Glomerular endothelial cell (primary cell): ENCODE measurements around the gene TAC4. TPM values are rescaled to one million over a fixed set of nuclear protein-coding genes. Genes with fewer than 3 reads are reported as not detected.

Experiments used
- DNase-seq: peaks from one replicate; pipeline ENCODE4 v3.0.0-alpha.2; 2011; ENCODE audit warnings: low read depth, low spot score; ENCODE audit errors: extremely low read depth
- total RNA-seq: library from RNA; depleted of rRNA; stranded (reverse); fragments of >200 nt; gene quantifications from 2 replicates; pipeline ENCODE4 v1.2.3, GENCODE V29; 2015

Gene TAC4
- total RNA-seq, 1 donor from 2014 or later: not detected

GRCh38 chr17:49819138-49819537 is 28.7 kb downstream of the TAC4 start:
- no peak for DNase-seq

DNA sequence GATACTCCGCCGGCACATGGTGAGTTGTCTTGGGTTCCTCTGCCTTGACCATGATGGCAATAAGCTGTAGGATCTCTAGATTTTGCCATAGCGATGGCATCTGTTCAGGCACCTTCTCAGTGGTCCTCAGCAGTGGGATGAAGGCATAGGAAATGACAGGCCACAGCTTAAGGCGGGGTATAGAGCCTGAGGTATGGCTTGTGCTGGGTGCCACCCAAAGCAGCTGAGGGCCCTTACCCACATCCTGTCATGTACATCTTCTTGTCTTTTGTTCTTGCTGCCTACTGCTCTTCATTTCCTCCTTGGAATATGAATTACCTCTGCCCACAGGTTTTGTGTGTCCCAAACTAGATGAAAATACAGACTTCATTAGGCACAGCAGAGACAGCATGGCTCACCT is 29.9 kb downstream of the TAC4 start:
- DNase-seq: no peak

- no peak for DNase-seq
These were observed 32.0 kb downstream of the TAC4 start for GRCh38 chr17:49815761-49816281.

DNA sequence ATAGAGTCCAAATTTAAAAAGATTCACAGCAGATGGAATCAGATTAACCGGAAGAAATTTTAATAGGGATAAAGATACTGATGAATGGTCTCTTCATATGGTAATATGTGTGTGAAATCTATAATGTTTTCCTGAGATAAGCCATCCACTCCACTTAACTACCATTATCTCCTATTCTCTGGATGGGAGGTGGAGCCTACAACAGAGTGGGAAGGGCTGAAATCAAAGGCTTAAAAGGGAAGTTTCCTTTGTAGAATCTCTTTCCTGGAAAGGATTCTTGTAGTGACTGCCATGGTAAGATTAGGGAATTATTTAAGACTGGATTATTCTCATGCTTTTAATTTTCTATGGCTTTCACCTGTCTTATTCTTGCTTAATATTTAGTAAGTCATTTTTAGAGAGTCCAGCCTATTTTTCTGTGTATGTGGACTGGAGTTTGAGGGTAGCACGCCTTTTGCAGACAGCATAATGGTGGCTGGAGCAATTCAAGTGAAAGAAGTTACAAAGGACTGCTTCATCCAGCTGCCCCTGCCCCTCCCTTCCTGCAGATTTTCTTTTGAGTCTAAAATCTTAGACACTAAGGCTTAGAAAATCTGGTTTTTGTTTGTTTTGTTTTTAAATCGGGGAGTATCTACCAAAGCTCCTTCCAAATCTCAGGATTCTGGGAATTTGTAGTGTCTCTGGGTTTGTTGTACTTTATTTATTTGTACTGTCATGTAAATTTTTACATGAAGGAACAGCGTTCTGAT is 32.9 kb downstream of the TAC4 start:
- DNase-seq: no peak

GRCh38 chr17:49809056-49809455 is 38.8 kb downstream of the TAC4 start:
- no peak for DNase-seq

- DNase-seq: no peak
These were observed 49.1 kb downstream of the TAC4 start for GRCh38 chr17:49798738-49799137.

- no peak for DNase-seq
These were observed 49.7 kb downstream of the TAC4 start for GRCh38 chr17:49798182-49798581.

DNA sequence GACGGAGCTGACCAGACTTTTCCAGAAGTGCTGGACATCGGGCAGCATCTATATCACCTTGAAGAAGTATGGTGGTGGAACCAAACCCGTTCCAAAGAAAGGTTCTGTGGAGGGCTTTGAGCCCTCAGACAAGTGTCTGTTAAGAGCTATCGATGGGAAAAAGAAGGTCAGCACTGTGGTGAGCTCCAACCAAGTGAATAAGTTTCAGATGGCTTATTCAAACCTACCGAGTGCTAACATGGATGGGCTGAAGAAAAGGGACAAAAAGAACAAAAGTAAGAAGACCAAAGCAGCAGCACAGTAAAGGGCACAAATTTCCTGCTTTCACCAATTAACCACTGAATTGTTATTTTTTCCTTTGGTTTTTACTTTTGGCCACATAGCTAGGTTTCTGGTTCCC is 52.5 kb downstream of the TAC4 start:
- DNase-seq: no peak

- no peak for DNase-seq
These were observed 54.6 kb downstream of the TAC4 start for GRCh38 chr17:49793309-49793708.

GRCh38 chr17:49789243-49789578 is 58.7 kb downstream of the TAC4 start:
- no peak for DNase-seq

DNA sequence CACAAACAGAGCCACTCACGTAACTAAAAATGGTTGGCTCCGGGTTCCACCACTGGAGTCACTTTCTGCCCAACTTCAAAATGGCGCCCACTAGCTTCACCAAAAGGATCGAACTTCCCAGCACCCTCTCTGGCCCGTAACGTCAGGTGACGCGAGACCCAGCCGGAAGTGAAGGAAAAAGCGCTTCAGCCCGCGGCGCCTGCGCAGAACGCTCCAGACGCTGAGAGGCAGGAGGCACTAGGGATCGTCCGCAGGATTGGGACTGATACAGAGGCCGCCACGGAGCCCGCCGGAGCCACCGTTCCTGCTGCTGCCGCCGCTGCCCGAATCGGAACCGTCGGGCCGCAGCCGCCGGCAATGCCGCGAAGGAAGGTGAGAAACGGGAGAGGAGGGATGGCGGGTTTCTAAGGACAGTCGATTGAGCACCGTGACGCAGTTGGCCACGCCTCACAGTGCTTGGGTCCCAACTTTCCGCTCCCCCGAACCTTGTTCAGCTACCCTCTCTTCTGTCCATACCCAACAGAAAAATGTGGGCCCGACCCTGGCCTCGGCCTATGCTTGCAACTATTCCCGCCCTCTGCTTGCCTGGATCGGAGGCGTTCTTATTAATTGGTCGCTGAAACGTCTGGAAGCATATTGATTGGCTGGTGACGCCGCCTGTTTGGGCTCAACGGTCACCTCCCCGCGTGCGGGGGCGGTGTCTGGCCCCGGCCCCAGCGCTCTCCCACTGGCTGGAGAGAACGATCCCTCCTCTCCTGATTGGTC is 59.2 kb downstream of the TAC4 start, which contains the start of gene KAT7:
Gene KAT7, plus strand, starts transcription at position 204 of the 765 bp plus-strand sequence. Its CDS starts 154 bp downstream, at position 358.
- DNase-seq: peak; percentile 99

Other genes starting within 250 kb of the TAC4 start
- gene SPOP, start 170.0 kb downstream of the TAC4 start, total RNA-seq: 33.0 and 48.1 TPM in 2 replicates
- 54.4 and 60.1 TPM in 2 replicates for gene SLC35B1, start 140.1 kb downstream of the TAC4 start, total RNA-seq
- 4.0 and 8.1 TPM in 2 replicates for gene FAM117A, start 83.9 kb downstream of the TAC4 start, total RNA-seq
- gene KAT7, start 59.4 kb downstream of the TAC4 start, total RNA-seq: 23.7 and 34.4 TPM in 2 replicates
- gene DLX4, start 121.1 kb upstream of the TAC4 start, total RNA-seq: not detected in 2 replicates
- not detected in 2 replicates for gene DLX3, start 147.2 kb upstream of the TAC4 start, total RNA-seq
- 331 and 341 TPM in 2 replicates for gene ITGA3, start 208.0 kb upstream of the TAC4 start, total RNA-seq
- 23.5 and 26.9 TPM in 2 replicates for gene PDK2, start 247.3 kb upstream of the TAC4 start, total RNA-seq